GM06990 (cell line): ENCODE data around the gene DPEP2.

Experiments used
- DNase-seq: peaks from one replicate; pipeline ENCODE4 v3.0.0-alpha.2; 2011; ENCODE audit not compliant: insufficient read length; ENCODE audit errors: extremely low read depth
- H3K27me3 ChIP-seq: replicated peaks from 2 replicates; pipeline ENCODE4 v1.6.0; 2011; ENCODE audit warnings: low read length; ENCODE audit not compliant: control insufficient read depth, insufficient read depth
- H3K36me3 ChIP-seq: 2 replicates; pipeline ENCODE4 v1.5.1; 2011; ENCODE audit warnings: low read length; ENCODE audit not compliant: control insufficient read depth, insufficient read depth
- H3K4me3 ChIP-seq: replicated peaks from 2 replicates; pipeline ENCODE4 v1.5.1; 2011; ENCODE audit warnings: low read depth, mild to moderate bottlenecking, control low read depth, low read length
- CTCF ChIP-seq: IDR thresholded peaks from 2 replicates; pipeline ENCODE4 v1.5.1; 2011; ENCODE audit warnings: low read length, control low read depth, mild to moderate bottlenecking, inconsistent platforms; ENCODE audit not compliant: insufficient read depth, poor library complexity, severe bottlenecking

The DPEP2 gene

GRCh38 chr16:67945392-67945933 is 53.8 kb downstream of the DPEP2 start:
- peak; percentile 13 for DNase-seq
- no peaks in the 10 kb centered on the region for H3K27me3 ChIP-seq
- H3K4me3 ChIP-seq, result no peak overlapping the region
- H3K36me3 ChIP-seq, result peaks cover 43% of the 10 kb centered on the region
- TF ChIP-seq CTCF, result no peak

DNA sequence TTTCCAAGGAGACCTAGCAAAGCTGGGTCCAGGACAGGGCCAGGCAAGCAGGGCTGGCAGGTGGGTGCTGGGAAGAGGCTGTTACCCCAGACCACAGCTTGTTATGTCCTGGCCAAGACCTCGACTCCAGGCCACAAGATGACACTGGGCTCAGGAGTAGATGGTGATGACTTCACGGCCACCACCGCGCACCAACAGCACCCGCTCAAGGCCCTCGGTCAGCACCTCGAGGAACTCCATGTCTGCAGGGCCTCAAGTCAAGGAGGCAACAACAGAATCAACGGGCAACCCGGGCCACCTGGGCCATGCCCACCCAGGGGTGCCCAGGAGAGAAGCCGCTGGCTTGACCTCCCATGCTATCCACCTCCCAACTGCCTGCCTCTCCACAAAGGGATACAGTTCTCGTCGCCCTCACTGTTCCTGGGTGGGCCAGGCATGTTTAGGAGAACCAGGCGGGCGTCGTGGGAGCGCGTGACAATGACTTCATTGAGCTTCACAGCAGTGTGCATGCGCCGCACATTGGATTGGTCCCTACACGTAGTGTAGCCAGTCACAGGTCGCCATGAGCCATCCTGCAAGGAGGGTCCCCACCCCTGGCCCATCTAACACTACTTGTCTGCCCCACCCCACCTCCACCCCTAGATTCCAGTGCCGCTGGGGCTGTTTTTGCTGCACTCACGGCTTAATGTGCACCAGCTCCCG is 54.4 kb downstream of the DPEP2 start:
- no peaks in the 10 kb centered on the region for H3K27me3 ChIP-seq
- H3K36me3 ChIP-seq, result peaks cover 43% of the 10 kb centered on the region
- DNase-seq, result peak; percentile 21
- no peak for TF ChIP-seq CTCF
- H3K4me3 ChIP-seq, result no peak overlapping the region

- DNase-seq, result peak; percentile 10
- H3K36me3 ChIP-seq, result peaks cover 48% of the 10 kb centered on the region
Measured at GRCh38 chr16:67943619-67944504, 55.4 kb downstream of the DPEP2 start, which contains the start of gene LCAT. TSS of gene LCAT (minus strand) at chr16:67944120. CDS start at chr16:67944101, 19 bp downstream.

GRCh38 chr16:67943256-67943618 is 56.0 kb downstream of the DPEP2 start:
- Histone ChIP-seq H3K4me3 (no peak overlapping the region), H3K27me3 (no peaks in the 10 kb centered on the region), H3K36me3 (peaks cover 43% of the 10 kb centered on the region)
- DNase-seq, result no peak
- no peak for TF ChIP-seq CTCF

More at GRCh38 chr16:67943619-67944504, 55.4 kb downstream of the DPEP2 start, which contains the start of gene LCAT:
- Histone ChIP-seq H3K27me3 (no peaks in the 10 kb centered on the region), H3K4me3 (no peak within 1 kb of the TSS)
- TF ChIP-seq CTCF, result no peak

GRCh38 chr16:67942510-67943255 is 56.6 kb downstream of the DPEP2 start:
- DNase-seq, result no peak
- TF ChIP-seq CTCF, result no peak
- no peak overlapping the region for H3K4me3 ChIP-seq
- H3K36me3 ChIP-seq, result peaks cover 39% of the 10 kb centered on the region
- no peaks in the 10 kb centered on the region for H3K27me3 ChIP-seq
